Activated effector memory CD4-positive, alpha-beta T cell treated with anti-CD3 and anti-CD28 coated beads, Interleukin-2, amount 50 U/mL, for 16 hours (primary cell): ENCODE data around the gene PEX3.
"Not testable (repeated sequence)": the region's sequence is repeated elsewhere in the genome, so short reads cannot be mapped to it uniquely, and the experiment has no call there.

Source experiments
- DNase-seq: peaks from one replicate; pipeline ENCODE4 v3.0.0-alpha.2; 2020

Gene PEX3, protein sequence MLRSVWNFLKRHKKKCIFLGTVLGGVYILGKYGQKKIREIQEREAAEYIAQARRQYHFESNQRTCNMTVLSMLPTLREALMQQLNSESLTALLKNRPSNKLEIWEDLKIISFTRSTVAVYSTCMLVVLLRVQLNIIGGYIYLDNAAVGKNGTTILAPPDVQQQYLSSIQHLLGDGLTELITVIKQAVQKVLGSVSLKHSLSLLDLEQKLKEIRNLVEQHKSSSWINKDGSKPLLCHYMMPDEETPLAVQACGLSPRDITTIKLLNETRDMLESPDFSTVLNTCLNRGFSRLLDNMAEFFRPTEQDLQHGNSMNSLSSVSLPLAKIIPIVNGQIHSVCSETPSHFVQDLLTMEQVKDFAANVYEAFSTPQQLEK

DNA sequence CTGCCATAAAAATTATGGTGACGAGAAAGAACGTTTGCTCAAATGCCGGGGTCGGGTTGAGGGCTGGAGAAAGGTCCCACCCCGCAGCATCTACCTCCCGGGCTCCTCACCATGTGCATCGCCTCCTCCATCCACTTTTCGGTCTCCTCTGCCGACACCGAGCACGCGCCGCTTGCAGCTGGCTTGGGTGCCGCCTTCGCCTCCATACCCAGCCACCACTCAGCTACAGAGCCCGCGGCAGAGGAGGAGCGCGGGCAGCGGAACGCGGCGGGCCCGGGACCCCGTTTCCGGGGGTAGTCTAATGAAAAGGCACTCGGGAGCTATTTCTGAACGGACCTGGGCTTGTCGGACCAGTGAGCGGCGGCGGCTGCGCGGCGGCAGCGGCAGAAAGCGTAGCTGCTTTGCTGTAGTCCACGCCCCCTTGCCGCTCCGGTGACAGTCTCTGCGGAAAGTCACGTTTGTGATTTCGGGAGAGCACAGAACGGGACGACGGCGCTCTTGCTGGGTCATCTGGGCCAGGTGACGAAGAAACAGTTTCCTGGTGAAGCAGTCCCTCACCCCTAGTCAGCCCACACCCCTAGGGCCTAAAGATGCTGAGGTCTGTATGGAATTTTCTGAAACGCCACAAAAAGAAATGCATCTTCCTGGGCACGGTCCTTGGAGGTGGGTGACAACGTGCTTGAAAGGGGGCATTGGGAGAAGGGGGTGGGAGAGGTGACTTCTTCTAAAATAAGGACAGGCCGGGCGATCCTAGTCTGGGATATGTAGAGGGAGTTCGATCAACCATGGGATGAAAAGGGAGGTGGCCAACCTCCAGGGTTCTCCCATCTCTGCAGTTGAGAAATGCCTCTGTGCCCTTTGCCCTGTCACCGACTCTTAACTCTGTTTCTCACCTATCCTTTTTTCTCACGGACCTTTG, at the start of gene PEX3, which contains the start of gene ADAT2:
TSS of gene PEX3 (plus strand) at position 353 of the 919 bp plus-strand sequence. CDS start at position 591, 238 bp downstream.
TSS of gene ADAT2 (minus strand) at position 243 of the 919 bp plus-strand sequence. CDS start at position 206, 37 bp downstream.
- peak; percentile 97 for DNase-seq

DNA sequence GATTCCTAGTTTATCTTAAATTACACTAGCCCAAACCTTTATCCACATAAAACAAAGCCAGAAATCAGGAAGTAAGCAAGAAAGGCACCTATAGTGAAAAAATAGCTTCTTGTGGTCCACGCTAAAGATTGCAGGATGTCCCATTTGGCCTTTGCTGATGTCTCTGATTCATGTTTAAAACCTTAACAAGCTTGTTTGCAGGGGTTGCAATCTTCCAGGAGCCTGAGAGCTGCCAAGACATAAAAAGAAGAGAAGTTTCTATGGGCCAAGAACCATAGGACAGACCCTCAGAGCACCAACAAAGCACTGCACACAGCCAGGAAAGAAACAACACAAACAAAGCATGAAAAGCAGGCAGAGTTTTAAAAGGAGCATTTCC, 49.5 kb upstream of the PEX3 start:
- DNase-seq = no peak

DNA sequence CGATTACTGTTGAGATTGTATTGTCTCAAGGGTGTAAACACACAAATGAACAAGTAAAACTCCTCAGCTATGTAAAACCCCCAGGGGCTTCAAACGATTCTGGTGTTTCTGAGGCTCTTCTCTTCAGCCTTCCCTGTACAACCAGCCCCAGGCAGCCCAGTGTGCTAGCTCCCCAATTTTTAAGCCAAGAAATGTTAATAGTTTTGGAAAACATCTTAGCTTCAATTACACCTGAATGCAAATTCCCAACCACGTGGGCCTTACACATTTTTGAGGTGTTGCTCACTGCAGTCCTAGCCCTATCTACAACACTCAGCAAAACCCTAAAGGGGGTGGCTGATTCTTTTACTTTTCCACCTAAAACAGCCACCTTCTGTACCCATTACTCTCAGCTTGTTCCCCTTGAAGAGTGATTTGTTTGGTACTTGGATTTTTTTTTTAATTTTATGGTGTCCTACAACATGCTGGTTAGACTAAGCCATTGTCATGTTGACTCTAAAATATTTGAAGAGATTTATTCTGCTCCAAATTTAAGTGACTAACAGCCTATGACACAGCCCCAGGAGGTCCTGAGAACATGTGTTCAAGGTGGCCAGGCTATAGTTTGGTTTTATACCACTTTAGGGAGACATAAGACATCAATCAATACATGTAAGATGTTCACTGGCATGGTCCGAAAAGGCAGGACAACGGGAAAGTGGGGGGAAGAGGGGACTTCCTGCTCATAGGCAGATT, 48.8 kb upstream of the PEX3 start:
- DNase-seq = no peak

DNA sequence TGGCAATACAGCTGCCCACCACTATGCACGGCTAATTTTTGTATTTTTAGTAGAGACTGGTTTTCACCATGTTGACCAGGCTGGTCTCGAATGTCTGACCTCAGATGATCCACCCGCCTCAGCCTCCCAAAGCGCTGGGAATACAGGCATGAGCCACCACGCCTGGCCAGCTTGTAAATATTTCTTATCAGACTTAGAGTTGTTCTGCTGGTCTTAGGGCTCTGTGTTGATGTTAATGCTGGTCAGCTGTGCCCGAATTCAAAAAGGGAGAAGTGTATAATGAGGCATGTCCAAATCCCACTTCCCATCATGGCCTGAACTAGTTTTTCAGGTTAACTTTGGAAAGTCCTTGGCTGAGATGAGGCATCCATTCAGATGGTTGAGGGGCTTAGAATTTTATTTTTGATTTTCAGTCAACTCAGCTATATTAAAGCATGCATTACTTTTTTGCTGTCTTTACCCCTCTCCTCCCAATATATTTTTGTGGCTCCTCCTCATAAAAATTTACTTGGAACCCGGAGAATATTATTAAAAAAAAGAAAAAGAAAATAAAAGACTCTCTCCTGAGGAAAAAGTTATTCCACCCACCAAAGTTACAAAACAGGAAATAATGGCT, 47.8 kb upstream of the PEX3 start:
- DNase-seq = no peak

DNA sequence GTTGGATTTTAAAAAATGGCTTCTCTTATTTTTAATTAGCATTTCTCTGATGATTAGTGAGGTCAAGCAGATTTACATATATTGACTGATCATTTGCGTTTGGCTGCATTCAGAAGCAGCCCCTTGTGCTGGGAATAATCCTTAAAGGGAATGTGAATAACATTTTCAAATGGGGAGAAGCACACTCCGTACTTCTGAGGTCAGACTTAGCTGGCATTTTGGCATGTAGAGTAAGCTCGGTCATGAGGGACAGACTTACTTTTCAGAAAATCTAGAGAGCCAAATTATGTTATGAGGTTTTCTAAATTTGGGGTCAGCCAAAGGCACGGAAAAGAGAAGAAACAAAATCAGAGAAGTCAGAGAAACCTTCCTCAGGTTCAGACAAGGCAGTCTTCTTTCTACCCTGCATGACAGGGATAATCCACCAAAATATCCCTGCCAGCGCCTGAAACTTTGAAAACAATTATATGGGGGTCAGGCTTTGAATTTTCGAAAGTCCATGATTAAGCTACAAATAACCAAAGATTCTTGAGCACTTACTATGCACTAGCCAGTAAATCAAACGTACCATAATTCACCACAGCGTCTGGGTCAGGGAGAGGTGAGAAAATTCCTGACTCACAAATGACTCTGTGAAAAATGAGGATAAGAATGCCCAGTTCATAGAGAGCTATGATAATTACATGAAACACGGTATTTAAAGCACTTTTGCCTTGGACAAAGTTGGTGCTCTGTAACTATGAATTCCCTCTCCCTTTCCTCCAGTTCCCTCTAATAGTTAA, 45.0 kb upstream of the PEX3 start:
- DNase-seq = no peak

DNA sequence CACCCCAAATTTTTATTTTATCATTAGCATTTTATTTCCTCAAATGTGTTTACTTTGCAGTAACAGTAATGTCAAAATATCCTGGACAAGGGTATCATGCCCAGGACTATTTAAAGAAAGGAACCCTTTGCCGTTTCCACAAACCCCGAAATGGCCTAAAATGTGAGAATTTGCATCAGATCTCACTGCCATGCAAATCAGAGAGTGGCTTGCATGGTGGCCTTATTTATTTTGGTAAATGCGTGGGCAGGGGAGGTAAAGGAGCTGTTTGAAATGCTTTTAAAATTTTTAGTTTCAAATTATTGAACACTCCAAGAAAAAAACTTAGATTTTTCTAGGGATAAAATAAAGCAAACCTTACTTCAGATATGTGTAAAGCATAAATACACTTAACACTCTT, 43.9 kb upstream of the PEX3 start:
- DNase-seq = no peak

DNA sequence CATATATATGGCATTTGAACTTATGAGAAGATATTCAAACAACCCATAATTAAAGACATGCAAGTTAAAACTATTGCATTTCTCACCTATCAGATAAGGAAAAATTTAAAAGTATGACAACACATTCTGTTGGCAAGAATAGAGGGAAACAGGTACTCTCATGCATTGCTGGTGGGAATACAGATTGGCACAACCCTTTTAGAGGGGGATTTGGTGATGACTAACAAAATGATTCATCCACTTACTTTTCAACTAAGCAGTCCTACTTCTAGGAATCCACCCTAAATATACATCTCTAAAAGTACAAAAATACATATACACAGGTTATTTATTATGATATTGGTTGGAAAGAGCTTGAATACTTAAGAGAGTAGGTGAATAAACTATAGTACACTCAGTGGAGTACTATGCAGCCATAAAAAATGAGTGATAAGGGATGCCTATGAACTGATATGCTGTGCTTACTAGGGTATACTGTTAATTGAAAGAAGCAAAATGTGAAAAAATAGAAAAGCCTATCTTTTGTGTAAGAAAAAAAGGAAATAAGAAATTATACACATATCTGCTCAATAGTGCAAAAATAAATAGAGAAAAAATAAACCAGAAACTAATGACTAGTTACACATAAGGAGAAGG, 42.3 kb upstream of the PEX3 start:
- no peak for DNase-seq

DNA sequence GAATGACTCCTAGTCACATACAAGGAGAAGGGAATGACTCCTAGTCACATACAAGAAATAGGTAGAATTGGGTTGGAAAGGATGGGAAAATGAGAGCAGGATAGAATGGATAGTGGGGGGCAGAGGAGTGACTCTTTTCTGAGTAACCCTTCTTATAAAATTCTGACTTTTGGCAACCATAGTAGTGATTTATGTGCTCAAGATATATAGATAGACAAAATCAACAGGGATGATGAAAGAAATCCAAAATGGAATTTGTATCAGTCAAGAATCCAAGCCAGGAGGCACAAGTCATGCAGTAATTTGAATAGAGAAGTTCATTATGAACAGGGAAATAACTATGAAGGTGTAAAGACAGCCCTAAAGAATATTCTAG, 41.8 kb upstream of the PEX3 start:
- no peak for DNase-seq

DNA sequence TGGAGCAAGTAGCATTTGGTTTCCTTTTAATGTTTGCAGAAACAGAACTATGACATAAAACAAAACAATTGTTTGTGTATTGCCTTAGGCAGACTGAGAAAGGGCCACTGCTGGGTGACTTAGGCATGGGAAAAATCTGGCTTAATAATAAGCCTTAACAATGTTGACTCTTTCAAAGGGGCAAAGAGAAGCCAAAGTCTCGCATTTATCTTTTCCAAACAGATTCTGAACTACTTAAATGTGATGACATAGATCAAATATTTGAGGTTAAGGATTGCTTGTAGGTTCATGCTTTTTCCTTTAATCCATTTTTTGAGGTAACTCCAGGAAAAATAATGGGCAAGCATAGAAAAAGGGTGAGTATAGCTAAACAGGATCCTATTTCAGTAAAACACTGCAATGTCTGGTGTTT, 39.7 kb upstream of the PEX3 start:
- no peak for DNase-seq

DNA sequence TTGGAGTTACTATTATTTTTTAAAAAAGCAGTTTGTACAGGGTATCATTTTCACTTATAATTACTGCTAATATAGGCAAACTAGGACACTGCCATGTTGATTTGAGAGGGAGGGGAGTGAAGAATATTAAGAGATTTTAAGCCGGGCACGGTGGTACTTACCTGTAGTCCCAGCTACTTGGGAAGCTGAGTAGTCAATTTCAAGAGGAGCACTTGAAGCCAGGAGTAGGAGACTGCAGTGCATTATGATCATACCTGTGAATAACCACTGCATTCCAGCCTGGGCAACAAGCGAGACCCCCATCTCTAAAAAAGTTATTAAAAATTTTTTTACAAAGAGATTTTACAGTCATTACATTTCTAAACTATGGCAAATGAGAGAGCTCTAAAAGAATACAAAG, 35.8 kb upstream of the PEX3 start:
- no peak for DNase-seq

DNA sequence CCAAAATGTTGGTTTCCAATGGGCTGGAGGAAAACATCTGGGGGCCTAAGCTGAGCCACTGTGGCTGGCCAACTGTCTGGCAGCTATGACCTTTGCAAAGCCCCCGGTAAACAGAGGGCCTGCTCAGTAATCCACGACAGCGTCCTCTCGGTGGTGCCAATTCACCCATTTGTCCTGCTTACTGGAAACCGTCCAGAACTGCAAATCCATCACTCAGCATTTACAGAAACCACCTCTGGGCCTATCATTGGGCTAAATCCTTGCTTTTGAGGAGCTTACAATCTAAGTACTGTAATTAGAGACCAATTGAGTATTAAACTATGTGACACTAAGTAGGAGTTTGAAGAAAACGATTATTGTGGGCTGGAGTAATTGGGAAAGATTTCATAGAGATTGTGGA, 31.1 kb upstream of the PEX3 start:
- no peak for DNase-seq

DNA sequence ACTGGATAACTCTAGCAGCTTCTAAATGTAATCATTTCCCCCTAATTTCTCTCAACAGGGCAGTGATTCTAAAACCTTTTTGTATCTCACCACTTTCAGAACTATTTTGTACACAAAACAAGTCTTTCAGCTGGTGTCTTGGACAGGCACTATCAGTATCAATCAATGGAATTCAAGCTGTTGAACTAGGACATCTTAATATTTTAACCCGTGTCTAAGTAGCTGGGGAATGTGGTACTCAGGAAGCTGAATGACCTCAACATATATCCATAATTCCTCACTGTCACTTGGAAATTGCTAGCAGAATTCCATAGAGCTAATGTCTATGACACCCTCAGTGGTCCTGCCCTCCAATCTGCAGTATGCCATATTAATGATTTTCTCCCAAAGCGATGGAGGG, 24.6 kb upstream of the PEX3 start:
- DNase-seq = no peak

DNA sequence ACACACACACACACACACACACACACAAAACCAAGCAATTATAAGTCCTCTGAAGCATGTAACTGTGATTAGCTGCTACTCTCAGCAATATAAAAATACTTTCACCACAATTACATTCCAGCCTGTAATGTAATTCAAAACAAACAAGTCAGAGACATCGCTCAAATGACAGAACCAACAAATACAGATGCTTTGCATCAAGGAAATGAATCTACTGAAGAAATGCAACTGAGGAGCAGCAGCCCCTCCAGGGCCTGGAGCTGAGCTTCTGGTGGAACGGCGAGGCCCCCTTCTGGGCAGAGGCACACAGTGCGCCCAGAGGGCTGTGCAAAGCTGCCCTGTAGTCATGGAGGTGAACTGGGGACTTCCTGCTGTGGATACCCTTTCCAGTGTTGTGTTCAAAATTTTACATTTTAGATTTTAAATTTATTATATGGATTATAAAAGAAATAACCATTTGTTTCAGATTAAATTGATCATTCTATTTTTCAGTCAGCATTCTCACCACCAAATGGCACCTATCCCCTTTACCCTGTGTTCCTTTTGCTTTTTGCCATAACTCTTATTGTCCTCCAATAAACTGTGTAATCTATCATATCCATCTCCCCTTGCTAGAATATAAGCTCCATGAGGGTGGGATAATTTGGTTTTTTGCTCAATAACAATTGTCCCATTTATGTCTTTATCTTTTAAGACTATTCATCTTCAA, 23.3 kb upstream of the PEX3 start:
- peak; percentile 88 for DNase-seq

DNA sequence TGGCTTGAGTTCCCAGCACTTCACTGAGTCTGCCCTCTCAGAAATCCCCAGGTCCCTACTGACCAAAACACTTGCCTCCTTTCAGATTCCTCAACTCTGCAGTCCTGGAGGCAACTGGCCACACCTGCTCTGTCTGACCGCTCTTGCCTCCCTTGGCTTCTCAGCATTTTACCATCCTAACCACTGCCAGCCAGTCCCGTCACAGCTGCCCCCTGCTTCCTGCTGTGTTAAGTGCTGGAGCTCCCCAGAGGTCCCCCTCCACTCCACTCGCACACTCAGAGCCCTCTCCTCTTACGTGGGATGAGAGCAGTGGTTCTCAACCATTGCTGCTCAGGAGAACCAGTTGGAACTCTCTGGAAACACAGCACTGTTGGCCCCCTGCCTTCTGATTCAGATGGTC, 20.6 kb upstream of the PEX3 start:
- DNase-seq = no peak

DNA sequence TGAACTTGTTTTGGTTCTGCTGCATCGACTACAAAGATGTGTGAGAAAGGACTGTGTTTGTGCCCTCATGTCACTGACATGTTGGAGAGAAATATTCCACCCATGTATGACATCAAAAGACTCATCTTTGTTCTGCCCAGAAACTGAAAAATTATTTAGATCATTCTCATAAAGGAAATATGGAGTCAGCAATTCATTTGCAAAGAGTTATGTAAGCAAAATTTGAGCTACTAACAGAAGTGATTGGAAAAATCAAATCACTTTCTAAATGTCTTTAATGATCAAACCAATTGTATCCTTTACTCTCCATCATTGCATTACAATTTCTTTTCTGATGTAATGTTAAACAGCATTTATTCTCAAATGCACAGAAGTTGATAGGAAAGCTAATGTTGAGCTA, 19.4 kb upstream of the PEX3 start:
- DNase-seq = no peak

DNA sequence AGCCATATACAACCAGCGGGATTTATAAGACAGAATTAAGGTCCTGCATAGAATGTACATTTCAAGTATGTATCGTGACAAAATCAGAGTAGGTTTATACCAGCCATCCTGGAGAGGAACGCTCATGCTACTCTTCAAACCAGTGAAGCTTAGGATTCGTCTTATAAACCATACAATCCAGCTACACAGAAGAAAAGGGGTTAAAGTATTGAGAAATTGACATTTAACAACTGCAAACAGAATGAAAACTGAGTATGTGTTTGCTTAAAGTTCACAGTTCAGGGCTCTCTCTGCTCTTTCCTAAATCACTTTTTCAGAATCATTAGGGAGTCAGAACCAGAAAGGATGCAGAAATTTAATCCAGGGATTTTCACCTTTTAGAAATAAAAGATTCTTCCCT, 18.0 kb upstream of the PEX3 start:
- DNase-seq = no peak

DNA sequence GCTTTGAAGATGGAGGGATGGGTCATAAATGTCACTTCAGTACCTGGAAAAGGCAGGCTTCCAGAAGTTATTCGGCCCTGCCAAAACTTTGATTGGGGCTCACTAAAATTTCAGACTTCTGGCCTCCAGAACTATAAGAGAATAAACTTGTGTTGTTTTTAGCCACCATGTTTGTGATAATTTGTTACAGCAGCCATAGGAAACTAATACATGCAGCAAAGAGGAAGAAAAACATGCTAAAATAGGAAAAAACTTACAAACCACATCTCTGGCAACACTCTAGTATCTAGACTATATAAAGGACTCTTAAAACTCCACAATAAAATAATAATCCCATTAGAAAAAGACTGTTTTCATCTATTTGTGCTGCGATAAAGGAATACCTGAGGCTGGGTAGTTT, 9.6 kb upstream of the PEX3 start:
- DNase-seq = no peak

DNA sequence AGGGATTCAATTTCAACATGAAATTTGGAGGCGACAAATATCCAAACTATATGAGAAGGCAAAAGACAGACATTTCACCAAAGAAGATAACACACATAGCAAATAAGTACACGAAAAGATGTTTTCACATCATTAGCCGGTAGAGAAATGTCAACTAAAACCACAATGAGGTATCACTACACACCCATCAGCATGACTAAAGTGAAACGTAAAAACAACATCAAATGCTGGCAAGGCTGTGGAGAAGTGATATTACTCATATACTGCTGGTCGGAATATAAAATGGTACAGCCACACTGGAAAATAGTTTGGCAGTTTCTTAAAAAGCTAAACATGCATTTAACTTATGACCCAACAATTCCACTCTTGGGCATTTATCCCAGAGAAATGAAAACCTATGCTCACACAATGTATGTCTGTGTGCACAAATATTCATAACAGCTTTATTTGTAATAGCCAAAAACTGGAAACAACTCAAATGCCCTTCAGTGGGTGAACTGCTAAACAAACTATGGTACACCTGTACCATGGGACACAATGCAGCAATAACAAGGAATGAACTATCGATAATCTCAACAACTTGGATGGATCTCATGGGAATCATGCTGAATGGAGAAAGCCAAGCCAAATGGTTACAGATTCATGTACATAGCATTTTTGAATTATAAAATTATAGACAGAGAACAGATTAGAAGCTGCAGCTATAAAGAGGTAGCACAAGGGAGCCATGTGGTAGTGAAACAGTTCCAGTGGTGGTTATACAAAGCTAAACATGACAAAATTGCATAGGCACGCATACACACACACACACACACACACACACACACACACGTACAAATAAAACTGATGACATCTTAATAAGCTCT, 8.7 kb upstream of the PEX3 start:
- no peak for DNase-seq

DNA sequence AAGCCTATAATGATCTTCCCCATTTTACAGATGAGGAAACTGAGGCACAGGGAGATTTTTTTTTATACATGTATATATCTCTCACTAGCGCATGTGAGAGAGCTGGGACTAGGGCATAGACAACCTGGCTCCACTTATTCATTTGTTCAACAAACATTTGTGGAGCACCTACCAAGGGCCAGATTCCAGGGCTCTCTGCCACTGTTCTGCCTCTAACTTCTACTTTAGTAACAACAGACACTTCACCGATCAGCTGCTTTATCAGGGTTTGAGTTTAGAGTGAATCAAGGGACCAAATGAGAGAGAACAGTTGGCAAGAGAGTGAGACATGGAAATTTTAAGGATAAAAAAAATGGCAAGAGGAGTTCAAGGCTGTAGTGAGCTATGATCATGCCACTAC, 7.5 kb upstream of the PEX3 start:
- DNase-seq = no peak

DNA sequence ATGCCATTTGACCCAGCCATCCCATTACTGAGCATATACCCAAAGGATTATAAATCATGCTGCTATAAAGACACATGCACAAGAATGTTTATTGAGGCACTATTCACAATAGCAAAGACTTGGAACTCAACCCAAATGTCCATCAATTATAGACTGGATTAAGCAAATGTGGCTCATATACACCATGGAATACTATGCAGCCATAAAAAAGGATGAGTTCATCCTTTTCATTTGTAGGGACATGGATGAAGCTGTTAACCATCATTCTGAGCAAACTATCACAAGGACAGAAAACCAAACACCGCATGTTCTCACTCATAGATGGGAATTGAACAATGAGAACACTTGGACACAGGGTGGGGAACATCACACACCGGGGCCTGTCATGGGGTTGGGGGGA, 2.7 kb upstream of the PEX3 start:
- not testable (repeated sequence) for DNase-seq
